GM15510 (cell line): ENCODE measurements around the gene TMOD1.

ENCODE experiments used
- POLR2A ChIP-seq: IDR thresholded peaks from 3 replicates; pipeline ENCODE4 v1.6.1; 2011; ENCODE audit warnings: borderline replicate concordance; ENCODE audit not compliant: insufficient read length; ENCODE audit errors: extremely low read depth

TMOD1 gene

DNA sequence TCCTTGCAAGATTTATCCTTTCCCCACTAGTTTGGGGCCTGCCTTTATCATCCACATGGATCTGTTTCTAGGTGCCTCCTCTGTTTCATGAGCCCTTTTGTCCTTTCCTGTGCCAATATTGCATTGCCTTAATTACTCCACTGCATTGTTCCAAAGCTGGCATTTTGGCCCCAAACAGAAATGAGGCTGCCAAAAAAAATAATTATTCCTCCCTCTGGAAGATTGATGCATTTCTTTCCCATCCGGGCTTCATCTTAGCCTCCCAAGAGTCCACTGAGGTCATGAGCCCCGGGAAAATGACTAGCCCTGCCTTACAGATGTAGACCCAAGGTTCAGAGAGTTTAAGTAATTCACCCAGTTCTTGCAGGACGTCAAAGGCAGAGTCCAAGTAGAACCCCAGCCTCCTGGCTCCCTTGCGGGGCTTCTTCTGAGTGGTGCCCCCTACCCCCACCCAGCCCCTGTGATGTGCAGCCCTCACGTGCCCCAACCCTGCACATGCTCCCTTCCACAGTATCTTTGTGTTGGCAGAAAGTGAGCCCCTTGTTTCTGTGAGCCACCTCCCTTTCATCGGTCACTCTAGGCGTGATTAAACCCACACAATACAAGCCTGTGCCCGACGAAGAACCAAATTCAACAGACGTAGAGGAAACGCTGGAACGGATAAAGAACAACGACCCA, 62.1 kb downstream of the TMOD1 start:
- no peak for TF ChIP-seq POLR2A

- TF ChIP-seq POLR2A, result no peak
These were observed 63.1 kb downstream of the TMOD1 start for GRCh38 chr9:97564291-97565175.

DNA sequence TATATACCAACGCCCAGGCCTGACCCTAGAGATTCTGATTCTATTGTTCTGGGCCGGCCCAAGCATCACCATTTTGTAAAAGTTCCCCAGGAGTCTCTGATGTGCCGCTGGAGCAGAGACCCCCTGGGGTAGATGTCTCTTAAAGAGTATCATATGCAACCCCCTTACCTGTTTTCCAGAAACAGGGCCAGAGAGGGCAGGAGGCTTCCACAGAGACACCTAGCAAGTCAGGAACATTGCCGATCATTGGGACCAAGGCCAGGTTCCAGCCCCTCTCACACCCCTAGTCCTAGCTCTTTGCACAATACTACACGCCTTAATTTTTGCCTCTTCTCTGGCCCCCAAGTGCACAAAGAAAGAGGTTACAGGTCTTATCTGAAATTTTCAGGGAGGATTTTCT, 63.8 kb downstream of the TMOD1 start:
- TF ChIP-seq POLR2A, result no peak

DNA sequence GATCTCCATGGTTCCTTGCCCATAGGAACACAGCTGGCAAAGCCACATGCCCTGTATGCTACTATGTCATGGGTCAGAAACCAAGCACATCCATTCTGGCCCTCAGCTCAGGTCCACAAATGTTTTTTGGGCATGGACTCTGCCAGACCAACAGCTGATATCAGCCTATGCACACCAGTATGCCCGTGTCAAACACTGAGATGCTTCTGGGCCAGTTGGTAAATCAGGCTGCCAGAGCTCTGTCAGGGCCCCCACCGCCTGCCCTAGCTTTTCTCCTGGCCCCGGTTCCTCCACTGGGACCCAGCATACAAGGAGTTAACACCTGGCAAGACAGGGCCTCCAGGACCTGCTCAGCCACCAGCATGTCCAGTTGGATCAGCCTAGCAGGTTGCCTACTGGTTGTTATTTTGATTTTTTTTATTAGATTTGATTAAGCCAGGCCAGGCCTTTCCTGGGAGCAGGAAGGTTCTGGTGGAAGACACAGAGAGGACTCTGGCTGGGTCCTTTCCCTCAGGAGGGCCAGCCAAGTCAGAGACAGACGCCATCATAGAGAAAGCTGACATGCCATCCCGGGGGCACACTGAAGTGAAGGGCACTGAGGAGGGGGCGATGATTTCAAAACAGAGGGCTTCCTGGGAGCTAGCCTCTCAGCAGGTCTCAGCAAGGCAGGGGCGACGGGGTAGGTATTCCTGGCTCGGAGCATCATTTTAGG, 65.9 kb downstream of the TMOD1 start:
- TF ChIP-seq POLR2A, result no peak

GRCh38 chr9:97567894-97568202, 66.4 kb downstream of the TMOD1 start:
- no peak for TF ChIP-seq POLR2A

DNA sequence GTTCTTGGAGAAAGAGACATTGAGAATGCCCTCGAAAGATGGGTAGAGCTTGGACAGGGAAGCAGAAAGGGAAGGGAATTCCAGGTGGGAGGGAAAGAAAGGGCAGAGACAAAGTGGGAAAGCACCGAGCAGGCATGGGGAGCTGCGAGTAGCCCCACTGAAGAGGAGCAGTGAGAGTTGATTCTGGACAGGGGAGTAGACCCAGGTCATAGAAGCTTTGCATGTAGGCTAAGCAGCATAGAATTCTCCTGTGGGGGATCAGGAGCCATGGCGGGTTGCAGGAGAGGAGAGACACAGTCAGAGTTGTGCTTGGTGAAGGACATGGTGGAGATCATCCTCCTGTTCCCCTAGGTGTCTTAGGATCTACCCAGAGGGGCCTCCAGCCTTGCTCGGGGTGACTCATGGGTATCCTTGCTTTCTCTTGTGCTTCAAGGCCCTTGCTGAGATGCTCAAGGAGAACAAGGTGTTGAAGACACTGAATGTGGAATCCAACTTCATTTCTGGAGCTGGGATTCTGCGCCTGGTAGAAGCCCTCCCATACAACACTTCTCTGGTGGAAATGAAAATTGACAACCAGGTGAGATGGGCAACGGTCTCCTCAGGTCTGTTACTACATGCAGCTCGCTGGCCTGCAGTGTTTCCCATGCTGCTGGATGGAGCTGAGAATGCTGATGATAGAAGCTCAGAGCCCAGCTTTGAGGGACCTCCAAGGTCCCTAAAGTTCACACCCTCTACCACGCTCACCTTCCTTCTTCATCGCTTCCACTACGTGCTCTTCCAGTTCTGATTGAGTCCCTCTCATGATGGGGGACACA, 67.2 kb downstream of the TMOD1 start:
- TF ChIP-seq POLR2A, result no peak

DNA sequence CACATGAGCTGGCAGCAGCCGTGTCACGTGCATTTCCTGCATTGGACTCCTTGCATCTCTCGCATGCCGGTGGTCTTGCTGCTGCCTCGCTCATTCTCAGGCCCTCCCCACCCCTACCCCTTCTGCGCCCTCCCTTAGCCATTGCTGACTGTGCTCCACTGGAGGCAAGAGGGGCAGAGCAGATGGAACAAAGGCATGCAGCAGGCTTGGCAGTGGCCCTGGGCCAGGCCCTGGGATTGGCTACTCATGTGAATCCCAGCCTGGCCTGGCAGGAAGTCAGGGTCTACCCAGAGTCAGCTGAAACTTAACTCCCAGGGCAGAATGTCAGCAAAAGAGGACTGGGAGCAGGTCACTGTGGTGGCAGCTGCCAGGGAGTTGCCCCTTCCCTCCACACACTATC, 69.4 kb downstream of the TMOD1 start:
- no peak for TF ChIP-seq POLR2A

GRCh38 chr9:97571664-97572063, 70.2 kb downstream of the TMOD1 start:
- no peak for TF ChIP-seq POLR2A

DNA sequence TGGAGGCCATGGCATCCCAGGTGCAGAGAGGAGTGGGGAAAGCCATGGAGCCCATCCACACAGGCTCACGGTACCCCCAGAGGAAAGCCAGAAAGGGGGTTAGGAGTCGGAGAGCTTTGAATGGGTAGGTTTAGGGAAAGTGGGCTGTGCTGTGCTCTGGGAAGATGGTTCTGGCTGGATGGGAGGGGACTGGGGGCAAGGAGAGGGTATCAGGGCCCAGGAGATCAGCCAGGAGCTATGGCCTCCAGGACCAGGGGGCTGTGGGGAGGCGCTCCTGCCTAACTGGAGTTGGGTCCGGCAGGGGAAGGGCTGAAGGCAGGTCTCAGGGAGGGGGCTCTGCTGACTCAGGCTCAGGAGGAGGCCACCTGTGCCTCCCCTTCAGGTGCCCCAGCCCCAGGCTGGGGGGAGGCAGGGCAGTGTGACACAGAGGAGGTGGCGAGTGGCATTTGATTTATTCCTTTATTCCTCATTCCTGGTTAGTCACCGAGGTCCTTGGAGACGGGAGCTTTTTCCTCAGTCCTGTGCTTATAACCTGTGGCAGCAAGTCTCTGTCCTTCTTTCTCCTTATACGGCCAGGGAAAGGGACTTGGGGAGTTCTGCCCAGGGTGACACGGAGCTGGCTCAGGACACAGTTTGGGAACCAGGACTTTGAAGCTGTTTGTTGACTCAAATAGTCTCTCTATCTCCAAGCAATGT, 70.9 kb downstream of the TMOD1 start:
- TF ChIP-seq POLR2A, result no peak

DNA sequence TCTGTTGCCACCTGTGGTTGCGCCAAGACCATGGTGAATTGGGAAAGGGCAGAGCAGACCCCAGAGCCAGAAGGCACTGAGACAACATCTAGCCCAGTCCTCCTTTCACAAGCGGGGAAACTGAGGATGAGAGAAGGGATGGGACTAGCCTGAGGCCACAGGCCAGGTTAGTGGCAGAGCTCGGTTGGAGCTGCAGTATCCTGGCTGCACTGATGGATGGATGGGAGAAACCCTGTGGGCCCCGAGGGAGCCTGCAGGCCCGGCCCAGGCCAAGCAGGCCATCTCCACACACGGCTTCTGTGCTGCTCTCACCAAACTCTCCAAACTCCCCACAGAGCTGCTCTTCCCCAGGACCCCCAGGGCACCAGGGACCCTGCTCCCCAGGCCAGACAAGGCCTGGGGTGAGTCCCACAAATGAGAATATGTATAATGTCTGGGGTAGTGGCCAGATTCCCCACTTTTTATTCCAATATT, 71.5 kb downstream of the TMOD1 start:
- no peak for TF ChIP-seq POLR2A

GRCh38 chr9:97573482-97574073, 72.1 kb downstream of the TMOD1 start:
- TF ChIP-seq POLR2A, result no peak

DNA sequence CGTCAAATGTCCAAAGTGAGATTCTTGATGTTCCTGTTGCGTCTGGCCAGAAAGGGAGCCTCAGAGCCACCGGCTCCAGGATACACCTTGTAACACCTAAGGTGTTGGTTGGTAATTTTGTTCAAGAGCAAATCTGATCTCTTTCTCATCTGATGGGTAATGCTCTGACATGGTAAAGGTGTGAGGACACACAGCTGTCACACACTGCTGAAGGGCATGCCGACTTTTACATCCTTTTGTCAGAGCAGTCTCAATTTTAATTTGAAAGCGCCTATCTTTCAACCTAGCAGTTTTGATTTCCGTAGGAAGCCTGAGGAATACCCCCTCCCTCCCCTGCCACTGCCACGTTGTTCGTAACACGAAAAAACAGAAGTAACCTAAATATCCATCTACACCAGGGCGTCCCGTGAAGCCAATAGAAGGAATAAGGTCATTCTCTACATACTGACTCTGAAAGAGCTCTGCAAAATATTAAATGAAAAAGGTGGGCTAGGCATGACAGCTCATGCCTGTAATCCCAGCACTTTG, 74.3 kb downstream of the TMOD1 start:
- no peak for TF ChIP-seq POLR2A

DNA sequence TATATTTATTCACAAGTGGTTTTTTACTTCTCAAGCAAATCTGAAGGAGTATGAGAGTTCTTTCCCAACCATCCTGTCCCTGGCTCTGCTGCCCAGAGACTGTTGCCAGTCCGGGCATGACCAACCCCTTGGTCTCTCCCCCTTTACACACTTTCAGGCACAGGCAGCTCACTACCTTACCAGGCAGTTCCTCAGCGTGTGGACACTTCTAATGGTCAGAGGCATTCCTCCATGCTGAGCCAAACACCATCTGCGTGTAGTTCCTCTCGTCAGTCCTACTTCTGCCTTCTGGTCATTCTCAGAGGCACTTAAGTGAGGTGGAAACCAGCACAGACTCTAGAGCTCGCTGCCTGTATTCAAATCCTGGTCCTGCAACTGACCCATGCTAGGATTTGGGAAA, 75.6 kb downstream of the TMOD1 start:
- TF ChIP-seq POLR2A, result no peak
